Suprapubic skin (tissue), 4 donors: ENCODE data around the gene LRRC47.

Experiments used
- CTCF ChIP-seq, 2 donors: fragments of 200-600 bp in 1 of 2; fragments of 450-650 bp in 1 of 2; sonication (generic) in 1 of 2; IDR thresholded peaks; one replicate each; pipeline ENCODE4 v1.5.1; 2016 to 2019; ENCODE audit warnings: antibody characterized with exemption in 2 of 2, mild to moderate bottlenecking in 1 of 2, moderate library complexity in 1 of 2
- POLR2A ChIP-seq, 2 donors: fragments of 450-650 bp; IDR thresholded peaks; one replicate each; pipeline ENCODE4 v1.6.1; 2017; ENCODE audit warnings: antibody characterized with exemption in 2 of 2, mild to moderate bottlenecking in 2 of 2, moderate library complexity in 2 of 2
- POLR2AphosphoS5 ChIP-seq, 3 donors: sonication (generic); formaldehyde crosslinking; IDR thresholded peaks; one replicate each; pipeline ENCODE4 v1.6.1; 2017; ENCODE audit warnings: antibody characterized with exemption in 3 of 3

GRCh38 chr1:3790952-3791351 is 5.3 kb downstream of the LRRC47 start:
- no peak for TF ChIP-seq CTCF (IDR thresholded peaks at IDR 0.05)
- no peak for TF ChIP-seq POLR2A (IDR thresholded peaks at IDR 0.05)
- TF ChIP-seq POLR2AphosphoS5 (IDR thresholded peaks at IDR 0.05): no peak
